K562 (cell line): Measurements from ENCODE around the gene AGO3. TPM values are rescaled to one million over a fixed set of nuclear protein-coding genes. Genes with fewer than 3 reads are reported as not detected.

Experiments used
- ARID2 ChIP-seq: fragments of 450-650 bp; IDR thresholded peaks from 2 replicates; pipeline ENCODE4 v1.6.1; 2017; ENCODE audit warnings: antibody characterized with exemption, mild to moderate bottlenecking
- CUX1 ChIP-seq: fragments of 200-800 bp; sonication (Bioruptor generic); IDR thresholded peaks from 2 replicates; pipeline ENCODE4 v1.6.1; 2016; ENCODE audit warnings: missing genetic modification characterization, missing compliant biosample characterization
- EWSR1 ChIP-seq: fragments of 450-650 bp; IDR thresholded peaks from 2 replicates; pipeline ENCODE4 v1.6.1; 2018; ENCODE audit warnings: borderline replicate concordance, mild to moderate bottlenecking, low read depth, moderate library complexity; ENCODE audit not compliant: partially characterized antibody
- HLTF ChIP-seq: fragments of 450-650 bp; IDR thresholded peaks from 2 replicates; pipeline ENCODE4 v1.6.1; 2016
- MECOM ChIP-seq: fragments of 250-450 bp; sonication (Bioruptor Pico); IDR thresholded peaks from 2 replicates; pipeline ENCODE4 v1.8.0; 2022; ENCODE audit warnings: inconsistent platforms
- NEUROD1 ChIP-seq: fragments of 150-350 bp; IDR thresholded peaks from 2 replicates; pipeline ENCODE4 v1.6.1; 2014; ENCODE audit warnings: borderline replicate concordance, low read length, low read depth; ENCODE audit not compliant: partially characterized antibody
- PRMT5 ChIP-seq: sonication (generic); formaldehyde crosslinking; IDR thresholded peaks from 2 replicates; pipeline ENCODE4 v1.5.0; 2020; ENCODE audit warnings: missing genetic modification reagents
- TAF9B ChIP-seq: fragments of 450-650 bp; IDR thresholded peaks from 2 replicates; pipeline ENCODE4 v1.6.1; 2018; ENCODE audit warnings: mild to moderate bottlenecking; ENCODE audit not compliant: partially characterized antibody
- ZBTB11 ChIP-seq, 3 experiments: fragments of 200-800 bp in 1 of 3; fragments of 250-450 bp in 1 of 3; fragments of 450-650 bp in 1 of 3; sonication (Bioruptor Pico) in 1 of 3; sonication (Bioruptor generic) in 1 of 3; formaldehyde crosslinking in 1 of 3; IDR thresholded peaks; 2 replicates each; pipeline versions ENCODE4 v1.6.1 to v1.8.0; 2016 to 2022; ENCODE audit warnings: mild to moderate bottlenecking in 2 of 3, missing genetic modification characterization in 2 of 3, missing compliant biosample characterization in 1 of 3, moderate library complexity in 1 of 3
- ZNF407 ChIP-seq: fragments of 450-650 bp; IDR thresholded peaks from 2 replicates; pipeline ENCODE4 v1.6.1; 2016; ENCODE audit warnings: low read depth
- polyA plus RNA-seq, 8 experiments: library from polyadenylated mRNA; depleted of rRNA in 4 of 8; stranded (reverse) in 5 of 8; unstranded in 3 of 8; fragments of >200 nt; fragmentation: Nextera tagmentation in 2 of 8; fragmentation: Illumina TruSeq in 1 of 8; extraction: Ambion mirVana in 2 of 8; extraction: Trizol in 1 of 8; gene quantifications; 2 replicates each; pipeline versions ENCODE4 v1.2.1 to v1.2.3, GENCODE V29; 2011 to 2014; ENCODE audit warnings: inconsistent platforms in 1 of 8, missing spikeins in 1 of 8
- total RNA-seq, 7 experiments: library from RNA; depleted of rRNA in 6 of 7; stranded (reverse); fragments of >200 nt in 6 of 7; fragmentation: Illumina TruSeq in 2 of 7; extraction: Trizol in 2 of 7; gene quantifications; 2 replicates each; pipeline versions ENCODE4 v1.2.1 to v1.2.3, GENCODE V29; 2011 to 2021; ENCODE audit warnings: low replicate concordance in 1 of 7

The AGO3 gene
- total and polyA plus RNA-seq, 9 of the 15 experiments (the other 6 are each of a cell fraction or from before 2014, with no cell fraction given): 4.5 to 41.5 (median 22.7) TPM

- TF ChIP-seq ZNF407: no peak
- TF ChIP-seq NEUROD1: peak; percentile 15
- TF ChIP-seq TAF9B: no peak
- TF ChIP-seq HLTF: no peak
- TF ChIP-seq ZBTB11 (CRISPR knock-in tag; IDR thresholded peaks at IDR 0.05): peak in 2 of 3 experiments; percentile 51 to 80; a peak in 2 of 6 replicates
- TF ChIP-seq EWSR1: no peak
- TF ChIP-seq PRMT5 (CRISPR knock-in tag): no peak
- TF ChIP-seq MECOM (CRISPR knock-in tag): no peak
- no peak for TF ChIP-seq ARID2
- TF ChIP-seq CUX1 (CRISPR knock-in tag): no peak
Measured at GRCh38 chr1:35882945-35883634, 47.8 kb upstream of the AGO3 start, which contains the start of gene AGO1 (continued).
